H1 (cell line): ENCODE measurements around the gene FBXO8. TPM values are rescaled to one million over a fixed set of nuclear protein-coding genes. Genes with fewer than 3 reads are reported as not detected.

Experiments
- GABPA ChIP-seq: IDR thresholded peaks from 2 replicates; pipeline ENCODE4 v1.6.1; 2011; ENCODE audit warnings: mild to moderate bottlenecking, low read length, moderate library complexity, borderline replicate concordance; ENCODE audit not compliant: insufficient read depth
- HDAC6 ChIP-seq: IDR thresholded peaks from one replicate; pipeline ENCODE4 v1.7.1; 2012; ENCODE audit warnings: low read depth, mild to moderate bottlenecking, inconsistent platforms, low read length, moderate library complexity
- RAD21 ChIP-seq, 2 experiments: IDR thresholded peaks in 1 of 2; conservative IDR thresholded peaks in 1 of 2; 2 replicates each; pipeline ENCODE4 v1.6.1; 2011; ENCODE audit warnings: low read depth in 2 of 2, low read length in 2 of 2, improper control_type of control experiment in 1 of 2, inconsistent platforms in 1 of 2, mild to moderate bottlenecking in 1 of 2, moderate library complexity in 1 of 2
- TAF7 ChIP-seq: optimal IDR thresholded peaks from 2 replicates; pipeline ENCODE3; 2011; ENCODE audit warnings: low read depth, mild to moderate bottlenecking, inconsistent platforms, low read length, moderate library complexity, borderline replicate concordance
- polyA plus RNA-seq, 7 experiments: library from polyadenylated mRNA; depleted of rRNA in 3 of 7; stranded (reverse) in 5 of 7; unstranded in 2 of 7; fragments of >200 nt in 5 of 7; fragments of 200-250 nt in 2 of 7; gene quantifications; 1 replicate in 5 of 7; 2 replicates in 1 of 7; 4 replicates in 1 of 7; pipeline versions ENCODE4 v1.2.1 to v1.2.3, GENCODE V29; 2011 to 2013; ENCODE audit warnings: missing spikeins in 2 of 7, mixed read lengths in 2 of 7
- total RNA-seq: library from RNA; stranded (reverse); fragmentation: NEBNext Ultra II Directional; extraction: Animal tissue kit (Norgen Biotek cat#: 25700); gene quantifications from 2 replicates; pipeline ENCODE4 v1.2.1, GENCODE V29; 2021
- TF ChIP-seq, protein P1 (sequence below): fragments of 300-600 bp; sonication (generic); IDR thresholded peaks from 2 replicates; pipeline ENCODE4 v1.7.1; 2012; ENCODE audit warnings: low read length, moderate library complexity, mild to moderate bottlenecking, inconsistent platforms; ENCODE audit not compliant: insufficient replicate concordance

Gene FBXO8
- total and polyA plus RNA-seq, 2 of the 8 experiments (the other 6 are each of a cell fraction or from before 2014, with no cell fraction given) = 5.1 to 7.5 TPM

DNA sequence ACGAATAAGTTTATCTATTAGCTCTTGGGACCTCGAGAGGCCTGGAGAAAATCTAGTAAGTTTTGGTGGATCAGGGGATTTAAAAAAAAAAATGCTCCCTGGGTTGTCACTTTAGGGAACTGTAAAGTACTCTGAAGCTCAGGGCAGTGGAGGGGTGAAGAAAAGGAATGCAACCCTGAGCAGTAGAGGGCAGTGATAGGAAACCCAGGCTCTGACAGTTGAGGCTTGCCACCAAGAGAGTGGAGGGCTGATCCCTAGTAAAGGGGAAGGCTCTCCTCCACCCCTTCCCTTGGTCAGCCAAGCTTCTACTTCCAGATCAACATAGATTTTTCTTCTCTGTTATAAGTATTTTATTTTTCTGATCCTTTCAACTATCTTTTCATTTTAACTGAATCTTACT is 73.1 kb downstream of the FBXO8 start (continued):
- TF ChIP-seq, protein P1, sequence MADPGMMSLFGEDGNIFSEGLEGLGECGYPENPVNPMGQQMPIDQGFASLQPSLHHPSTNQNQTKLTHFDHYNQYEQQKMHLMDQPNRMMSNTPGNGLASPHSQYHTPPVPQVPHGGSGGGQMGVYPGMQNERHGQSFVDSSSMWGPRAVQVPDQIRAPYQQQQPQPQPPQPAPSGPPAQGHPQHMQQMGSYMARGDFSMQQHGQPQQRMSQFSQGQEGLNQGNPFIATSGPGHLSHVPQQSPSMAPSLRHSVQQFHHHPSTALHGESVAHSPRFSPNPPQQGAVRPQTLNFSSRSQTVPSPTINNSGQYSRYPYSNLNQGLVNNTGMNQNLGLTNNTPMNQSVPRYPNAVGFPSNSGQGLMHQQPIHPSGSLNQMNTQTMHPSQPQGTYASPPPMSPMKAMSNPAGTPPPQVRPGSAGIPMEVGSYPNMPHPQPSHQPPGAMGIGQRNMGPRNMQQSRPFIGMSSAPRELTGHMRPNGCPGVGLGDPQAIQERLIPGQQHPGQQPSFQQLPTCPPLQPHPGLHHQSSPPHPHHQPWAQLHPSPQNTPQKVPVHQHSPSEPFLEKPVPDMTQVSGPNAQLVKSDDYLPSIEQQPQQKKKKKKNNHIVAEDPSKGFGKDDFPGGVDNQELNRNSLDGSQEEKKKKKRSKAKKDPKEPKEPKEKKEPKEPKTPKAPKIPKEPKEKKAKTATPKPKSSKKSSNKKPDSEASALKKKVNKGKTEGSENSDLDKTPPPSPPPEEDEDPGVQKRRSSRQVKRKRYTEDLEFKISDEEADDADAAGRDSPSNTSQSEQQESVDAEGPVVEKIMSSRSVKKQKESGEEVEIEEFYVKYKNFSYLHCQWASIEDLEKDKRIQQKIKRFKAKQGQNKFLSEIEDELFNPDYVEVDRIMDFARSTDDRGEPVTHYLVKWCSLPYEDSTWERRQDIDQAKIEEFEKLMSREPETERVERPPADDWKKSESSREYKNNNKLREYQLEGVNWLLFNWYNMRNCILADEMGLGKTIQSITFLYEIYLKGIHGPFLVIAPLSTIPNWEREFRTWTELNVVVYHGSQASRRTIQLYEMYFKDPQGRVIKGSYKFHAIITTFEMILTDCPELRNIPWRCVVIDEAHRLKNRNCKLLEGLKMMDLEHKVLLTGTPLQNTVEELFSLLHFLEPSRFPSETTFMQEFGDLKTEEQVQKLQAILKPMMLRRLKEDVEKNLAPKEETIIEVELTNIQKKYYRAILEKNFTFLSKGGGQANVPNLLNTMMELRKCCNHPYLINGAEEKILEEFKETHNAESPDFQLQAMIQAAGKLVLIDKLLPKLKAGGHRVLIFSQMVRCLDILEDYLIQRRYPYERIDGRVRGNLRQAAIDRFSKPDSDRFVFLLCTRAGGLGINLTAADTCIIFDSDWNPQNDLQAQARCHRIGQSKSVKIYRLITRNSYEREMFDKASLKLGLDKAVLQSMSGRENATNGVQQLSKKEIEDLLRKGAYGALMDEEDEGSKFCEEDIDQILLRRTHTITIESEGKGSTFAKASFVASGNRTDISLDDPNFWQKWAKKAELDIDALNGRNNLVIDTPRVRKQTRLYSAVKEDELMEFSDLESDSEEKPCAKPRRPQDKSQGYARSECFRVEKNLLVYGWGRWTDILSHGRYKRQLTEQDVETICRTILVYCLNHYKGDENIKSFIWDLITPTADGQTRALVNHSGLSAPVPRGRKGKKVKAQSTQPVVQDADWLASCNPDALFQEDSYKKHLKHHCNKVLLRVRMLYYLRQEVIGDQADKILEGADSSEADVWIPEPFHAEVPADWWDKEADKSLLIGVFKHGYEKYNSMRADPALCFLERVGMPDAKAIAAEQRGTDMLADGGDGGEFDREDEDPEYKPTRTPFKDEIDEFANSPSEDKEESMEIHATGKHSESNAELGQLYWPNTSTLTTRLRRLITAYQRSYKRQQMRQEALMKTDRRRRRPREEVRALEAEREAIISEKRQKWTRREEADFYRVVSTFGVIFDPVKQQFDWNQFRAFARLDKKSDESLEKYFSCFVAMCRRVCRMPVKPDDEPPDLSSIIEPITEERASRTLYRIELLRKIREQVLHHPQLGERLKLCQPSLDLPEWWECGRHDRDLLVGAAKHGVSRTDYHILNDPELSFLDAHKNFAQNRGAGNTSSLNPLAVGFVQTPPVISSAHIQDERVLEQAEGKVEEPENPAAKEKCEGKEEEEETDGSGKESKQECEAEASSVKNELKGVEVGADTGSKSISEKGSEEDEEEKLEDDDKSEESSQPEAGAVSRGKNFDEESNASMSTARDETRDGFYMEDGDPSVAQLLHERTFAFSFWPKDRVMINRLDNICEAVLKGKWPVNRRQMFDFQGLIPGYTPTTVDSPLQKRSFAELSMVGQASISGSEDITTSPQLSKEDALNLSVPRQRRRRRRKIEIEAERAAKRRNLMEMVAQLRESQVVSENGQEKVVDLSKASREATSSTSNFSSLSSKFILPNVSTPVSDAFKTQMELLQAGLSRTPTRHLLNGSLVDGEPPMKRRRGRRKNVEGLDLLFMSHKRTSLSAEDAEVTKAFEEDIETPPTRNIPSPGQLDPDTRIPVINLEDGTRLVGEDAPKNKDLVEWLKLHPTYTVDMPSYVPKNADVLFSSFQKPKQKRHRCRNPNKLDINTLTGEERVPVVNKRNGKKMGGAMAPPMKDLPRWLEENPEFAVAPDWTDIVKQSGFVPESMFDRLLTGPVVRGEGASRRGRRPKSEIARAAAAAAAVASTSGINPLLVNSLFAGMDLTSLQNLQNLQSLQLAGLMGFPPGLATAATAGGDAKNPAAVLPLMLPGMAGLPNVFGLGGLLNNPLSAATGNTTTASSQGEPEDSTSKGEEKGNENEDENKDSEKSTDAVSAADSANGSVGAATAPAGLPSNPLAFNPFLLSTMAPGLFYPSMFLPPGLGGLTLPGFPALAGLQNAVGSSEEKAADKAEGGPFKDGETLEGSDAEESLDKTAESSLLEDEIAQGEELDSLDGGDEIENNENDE = no peak
- TF ChIP-seq RAD21 (IDR thresholded peaks at IDR 0.05 in 1 of 2, conservative IDR thresholded peaks at IDR 0.05 in 1 of 2; ENCODE audit: low read depth in 2 of 2, low read length in 2 of 2) = peak; percentile 16 to 34; a peak in 3 of 4 replicates
- TF ChIP-seq HDAC6 = no peak
- TF ChIP-seq TAF7 = no peak
- TF ChIP-seq GABPA = no peak
